GM19043 (cell line): ENCODE results near the gene COL2A1.

Experiments
- ATAC-seq: cut with Tn5 transposase; IDR thresholded peaks from one replicate; pipeline ENCODE4 v1.9.1; 2021; ENCODE audit warnings: low read depth; ENCODE audit not compliant: unreplicated experiment

Gene COL2A1

GRCh38 chr12:48004053-48004941 lies at the start of gene COL2A1:
TSS of gene COL2A1 (minus strand) at chr12:48004476. CDS start at chr12:48004321, 155 bp downstream.
- no peak for ATAC-seq

- no peak for ATAC-seq
These were observed 49.6 kb upstream of the COL2A1 start for GRCh38 chr12:48053883-48054282.

DNA sequence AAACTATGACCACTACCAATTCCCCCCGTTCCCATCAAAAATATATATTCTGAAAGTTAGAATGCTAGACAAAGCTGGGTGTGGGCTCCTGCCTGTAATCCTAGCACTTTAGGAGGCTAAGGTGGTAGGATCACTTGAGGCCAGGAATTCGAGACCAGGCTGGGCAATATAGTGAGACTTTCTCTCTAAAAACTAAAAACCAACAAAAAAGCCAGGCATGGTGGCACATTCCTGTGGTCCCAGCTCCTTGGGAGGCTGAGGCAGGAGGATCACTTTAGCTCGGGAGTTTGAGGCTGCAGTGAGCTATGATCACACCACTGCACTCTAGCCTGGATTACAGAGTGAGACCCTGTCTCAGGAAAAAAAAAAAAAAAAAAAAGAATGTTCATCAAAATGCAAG lies 48.8 kb upstream of the COL2A1 start:
- ATAC-seq = no peak

DNA sequence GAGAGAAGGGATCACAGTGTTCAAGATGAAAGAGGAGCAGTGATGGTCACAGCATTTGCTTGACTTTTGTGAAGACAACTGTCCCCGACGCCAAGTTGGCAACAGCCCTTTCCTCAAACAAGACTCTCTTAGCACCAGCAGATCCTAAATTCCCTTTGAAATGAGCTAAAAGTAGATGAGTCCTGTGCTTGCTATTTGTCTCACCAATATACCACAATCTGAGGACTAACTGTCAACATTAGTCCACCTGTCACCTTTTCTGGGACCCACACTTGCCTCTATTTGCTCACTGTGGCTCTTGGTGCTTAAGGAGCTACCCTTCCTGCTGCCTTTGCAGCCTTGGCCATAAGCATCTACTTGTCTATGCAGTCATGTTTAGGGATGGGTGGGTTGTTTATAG lies 47.4 kb upstream of the COL2A1 start:
- no peak for ATAC-seq

DNA sequence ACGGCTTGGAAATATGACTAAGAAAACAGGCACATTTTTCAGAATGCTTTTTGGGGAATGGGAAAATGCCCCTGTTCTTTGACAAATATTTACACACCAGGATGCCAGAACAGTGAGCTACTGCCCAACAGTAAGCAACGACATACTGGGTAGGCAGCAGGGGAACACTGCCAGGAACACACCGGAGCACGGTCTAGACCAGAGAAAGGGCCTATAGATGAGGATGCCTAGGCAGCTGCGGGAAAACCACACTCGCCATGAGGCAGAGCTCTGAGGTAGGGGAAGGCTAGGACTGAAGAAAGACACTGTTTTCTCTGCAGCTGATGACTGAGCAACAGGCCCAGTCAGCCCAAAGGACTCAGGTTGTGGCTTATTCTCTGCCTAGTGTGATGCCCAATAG lies 45.9 kb upstream of the COL2A1 start:
- ATAC-seq = no peak

GRCh38 chr12:48045965-48046518 lies 41.8 kb upstream of the COL2A1 start:
- no peak for ATAC-seq

- ATAC-seq = no peak
These were observed 41.0 kb upstream of the COL2A1 start for GRCh38 chr12:48045061-48045846.

GRCh38 chr12:48044396-48044795 lies 40.1 kb upstream of the COL2A1 start:
- ATAC-seq = no peak

- ATAC-seq = no peak
These were observed 39.5 kb upstream of the COL2A1 start for GRCh38 chr12:48043771-48044170.

GRCh38 chr12:48041591-48042423 lies 37.5 kb upstream of the COL2A1 start:
- no peak for ATAC-seq

- no peak for ATAC-seq
These were observed 36.1 kb upstream of the COL2A1 start for GRCh38 chr12:48040354-48040753.

- no peak for ATAC-seq
These were observed 34.9 kb upstream of the COL2A1 start for GRCh38 chr12:48039151-48039550.

DNA sequence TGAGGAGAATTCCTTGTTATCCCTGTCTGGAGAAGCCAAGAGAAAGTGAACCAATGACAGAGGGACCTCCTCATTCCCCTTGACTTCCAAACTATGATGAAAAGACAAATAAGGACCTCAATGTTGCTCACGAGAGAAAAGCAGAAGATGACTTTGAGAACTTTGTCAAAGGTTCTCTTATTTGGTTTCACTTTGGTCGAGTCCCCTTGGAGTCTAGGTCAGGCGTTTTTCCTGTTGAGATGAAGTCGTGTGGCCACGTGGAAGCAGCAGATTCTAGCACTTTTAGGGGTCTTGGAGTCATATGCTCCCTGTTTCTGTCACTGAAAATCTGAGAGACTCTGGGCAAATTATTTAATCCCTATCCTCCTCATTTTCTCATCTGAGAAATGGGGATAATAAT lies 33.8 kb upstream of the COL2A1 start:
- ATAC-seq = no peak

- no peak for ATAC-seq
These were observed 33.1 kb upstream of the COL2A1 start for GRCh38 chr12:48037267-48037915.

DNA sequence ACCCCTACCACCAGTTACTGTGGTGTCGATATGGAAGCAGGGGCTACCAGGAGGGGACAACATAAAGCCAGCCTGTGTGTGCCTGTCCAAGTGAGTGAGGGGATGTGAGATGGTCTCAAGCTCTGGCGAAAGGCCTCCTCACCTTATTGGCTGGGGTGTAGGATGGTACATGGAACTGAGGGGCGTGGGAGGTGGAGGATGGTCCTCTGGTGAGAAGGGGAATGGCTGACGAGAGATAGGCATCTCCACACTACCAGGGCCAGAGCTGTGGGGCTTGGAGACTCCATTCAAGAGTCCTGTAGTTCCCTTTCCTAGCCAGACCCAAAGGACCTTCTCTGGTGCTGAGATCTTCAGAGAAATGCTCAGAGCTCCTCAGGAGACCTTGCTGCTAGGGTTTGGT lies 32.5 kb upstream of the COL2A1 start:
- ATAC-seq = no peak

GRCh38 chr12:48034835-48035805 lies 30.8 kb upstream of the COL2A1 start:
- no peak for ATAC-seq

- ATAC-seq = no peak
These were observed 29.2 kb upstream of the COL2A1 start for GRCh38 chr12:48033451-48033850.

GRCh38 chr12:48032597-48032996 lies 28.3 kb upstream of the COL2A1 start:
- ATAC-seq = no peak
